ENCODE results near the gene SMIM38. TPM values are rescaled to one million over a fixed set of nuclear protein-coding genes. Genes with fewer than 3 reads are reported as not detected.

Gene SMIM38
- 1.1 TPM for total RNA-seq

DNA sequence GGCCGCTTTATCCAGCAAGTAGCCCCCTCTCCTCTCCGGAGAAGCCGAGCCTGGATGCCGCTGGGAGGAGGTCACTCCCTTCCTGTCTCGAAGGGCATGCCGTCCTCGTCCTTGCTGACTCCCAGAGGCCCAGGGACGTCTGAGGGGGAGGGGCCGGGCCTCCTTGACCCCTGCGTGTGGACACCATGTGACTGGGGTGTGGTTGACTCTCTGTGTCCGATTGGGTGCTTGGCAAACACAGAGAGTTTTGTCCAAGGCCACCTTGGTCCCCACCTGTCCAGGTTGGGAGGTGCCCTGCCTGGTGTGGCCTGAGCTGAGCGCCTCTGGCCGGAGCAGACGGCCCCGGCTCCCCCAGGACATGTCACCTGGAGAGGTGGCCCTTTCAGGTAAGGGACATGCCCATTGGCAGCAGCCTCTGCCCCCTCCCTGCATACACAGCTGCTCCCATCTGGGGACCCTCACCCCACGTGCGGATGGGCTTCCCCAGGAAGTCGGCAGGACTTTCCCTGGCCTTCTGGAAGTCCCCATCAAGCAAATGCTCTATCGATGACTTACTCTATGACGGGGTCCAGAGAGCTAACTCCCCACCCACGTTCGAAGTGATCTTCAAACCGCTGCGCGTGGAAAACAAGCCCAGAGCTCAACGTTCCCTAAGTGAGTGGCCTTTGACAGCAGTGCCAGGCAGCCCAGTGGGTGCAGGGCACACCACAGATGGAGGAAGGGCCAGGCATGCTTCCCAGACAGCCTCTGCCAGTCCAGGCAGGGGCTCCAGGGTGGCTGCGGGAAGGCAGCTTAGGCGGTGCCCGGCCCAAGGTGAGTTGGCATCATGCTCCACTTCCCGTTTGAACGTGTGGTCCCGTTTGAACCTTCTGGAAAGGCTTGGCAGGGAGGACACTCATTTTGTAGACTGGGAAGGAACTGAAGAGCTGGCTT, at the start of gene SMIM38:
SMIM38 (plus strand) TSS at position 634 of the 933 bp plus-strand sequence. CDS start 1,912 bp downstream, outside the sequence.
- no peak for DNase-seq (ENCODE audit: low spot score)

DNA sequence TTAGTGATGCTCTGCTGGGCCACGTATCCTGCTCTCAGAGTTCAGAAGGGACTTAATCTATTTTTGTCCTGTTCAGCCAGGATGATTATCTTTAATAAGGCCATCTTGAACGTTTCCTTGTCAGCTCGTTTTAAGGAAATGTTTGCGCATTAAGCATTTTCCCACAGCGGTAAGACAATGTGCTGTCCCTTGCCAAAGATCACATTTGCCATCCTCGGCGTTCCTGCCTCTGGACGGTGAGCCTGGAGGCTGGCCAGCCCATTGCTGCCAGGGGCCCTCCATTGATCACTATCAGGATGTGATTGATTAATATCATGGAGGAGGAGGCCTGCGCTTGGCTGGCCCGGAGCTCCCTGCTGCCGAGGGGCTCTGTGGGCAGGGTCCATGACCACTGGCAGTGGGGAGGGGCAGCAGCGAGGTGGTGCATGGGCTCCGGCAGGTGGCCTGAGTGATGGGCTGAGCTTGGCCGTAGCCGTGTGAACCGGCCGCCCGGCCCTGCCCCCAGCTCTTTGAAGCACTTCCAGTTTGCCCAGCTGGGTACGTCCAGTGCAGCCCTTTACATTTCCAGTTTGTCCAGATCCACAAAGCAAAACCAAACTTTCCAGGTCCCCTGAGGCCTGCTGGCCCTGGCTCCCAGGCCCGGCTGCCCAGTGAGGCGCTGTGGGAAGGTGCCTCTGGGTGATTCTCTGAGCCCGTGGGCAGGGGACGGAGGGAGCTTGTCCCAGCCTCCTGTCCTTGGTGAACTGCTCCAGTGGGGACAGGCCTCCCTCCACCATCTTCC, 49.5 kb upstream of the SMIM38 start:
- no peak for DNase-seq (ENCODE audit: low spot score)

DNA sequence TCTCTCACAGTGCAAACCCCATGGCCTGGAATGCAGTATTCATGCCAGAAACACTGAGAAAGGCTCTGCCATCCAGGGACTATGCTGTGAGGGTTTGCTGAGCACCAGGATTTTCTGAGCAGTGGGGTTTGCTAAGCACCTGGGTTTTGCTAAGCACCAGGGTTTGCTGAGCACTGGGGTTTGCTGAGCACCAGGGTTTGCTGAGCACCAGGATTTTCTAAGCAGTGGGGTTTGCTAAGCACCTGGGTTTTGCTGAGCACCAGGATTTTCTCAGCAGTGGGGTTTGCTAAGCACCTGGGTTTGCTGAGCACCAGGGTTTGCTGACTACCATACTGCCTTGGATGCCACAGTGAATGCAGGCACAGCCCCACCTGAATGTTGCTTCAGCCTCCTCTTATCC, 48.3 kb upstream of the SMIM38 start:
- no peak for DNase-seq (ENCODE audit: low spot score)

DNA sequence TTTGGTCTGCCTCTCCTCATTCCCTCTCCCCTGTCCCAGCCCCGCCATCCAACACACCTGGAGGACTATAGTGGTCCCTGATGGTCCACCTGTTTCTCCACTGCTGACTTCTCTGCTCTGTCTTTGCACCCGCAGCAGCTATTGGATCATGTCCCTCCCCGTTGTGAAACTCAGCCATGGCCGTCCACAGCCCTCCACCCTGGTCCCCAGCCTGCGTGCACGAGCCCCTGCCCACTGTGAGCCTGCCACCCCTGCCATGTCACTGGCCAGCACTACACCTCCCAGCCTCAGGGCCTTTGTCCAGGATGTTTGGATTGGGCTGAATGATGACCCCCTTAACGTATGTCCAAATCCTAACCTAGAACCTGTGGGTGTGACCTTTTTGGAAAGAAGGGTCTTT, 47.7 kb upstream of the SMIM38 start:
- DNase-seq (ENCODE audit: low spot score), result no peak

DNA sequence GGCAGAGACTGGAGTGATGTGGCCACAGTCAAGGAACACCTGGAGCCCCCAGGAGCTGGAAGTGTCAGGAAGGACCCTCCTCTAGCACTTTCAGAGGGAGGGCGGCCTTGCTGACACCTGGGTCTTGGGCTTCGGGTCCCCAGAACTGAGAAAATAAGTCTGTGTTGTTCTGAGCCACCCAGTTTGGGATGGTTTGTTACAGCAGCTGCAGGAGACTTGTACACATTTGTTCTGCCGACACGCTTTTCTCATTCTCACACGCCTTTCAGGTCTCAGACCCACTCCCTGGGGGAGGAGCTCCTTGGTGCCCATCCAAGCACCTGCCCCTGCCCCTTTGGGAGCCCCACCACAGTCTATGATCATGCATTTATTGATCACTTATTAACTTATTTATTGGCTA, 47.2 kb upstream of the SMIM38 start:
- no peak for DNase-seq (ENCODE audit: low spot score)

DNA sequence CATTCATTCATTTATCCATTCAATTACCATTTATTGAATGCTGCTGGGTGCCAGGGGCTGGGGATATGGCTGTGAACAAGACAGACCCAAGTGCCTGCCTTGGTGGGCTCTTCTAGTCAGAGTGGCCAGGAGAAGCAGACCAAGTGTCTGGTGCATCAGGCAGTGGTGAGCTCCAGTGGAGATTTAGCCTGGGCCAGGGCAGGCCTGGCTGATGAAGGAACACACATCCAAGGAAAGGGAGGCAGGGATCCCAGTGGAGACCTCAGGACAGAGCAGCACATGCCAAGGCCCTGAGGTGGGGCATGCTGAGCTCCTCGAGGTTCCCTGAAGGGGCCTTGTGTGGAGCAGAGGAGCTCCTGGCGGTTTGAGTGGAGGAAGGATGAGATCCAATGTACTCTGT, 46.6 kb upstream of the SMIM38 start:
- DNase-seq (ENCODE audit: low spot score), result no peak

GRCh38 chr11:69110451-69110850, 45.3 kb upstream of the SMIM38 start:
- DNase-seq (ENCODE audit: low spot score), result no peak

GRCh38 chr11:69111624-69112542, 43.9 kb upstream of the SMIM38 start:
- no peak for DNase-seq (ENCODE audit: low spot score)

DNA sequence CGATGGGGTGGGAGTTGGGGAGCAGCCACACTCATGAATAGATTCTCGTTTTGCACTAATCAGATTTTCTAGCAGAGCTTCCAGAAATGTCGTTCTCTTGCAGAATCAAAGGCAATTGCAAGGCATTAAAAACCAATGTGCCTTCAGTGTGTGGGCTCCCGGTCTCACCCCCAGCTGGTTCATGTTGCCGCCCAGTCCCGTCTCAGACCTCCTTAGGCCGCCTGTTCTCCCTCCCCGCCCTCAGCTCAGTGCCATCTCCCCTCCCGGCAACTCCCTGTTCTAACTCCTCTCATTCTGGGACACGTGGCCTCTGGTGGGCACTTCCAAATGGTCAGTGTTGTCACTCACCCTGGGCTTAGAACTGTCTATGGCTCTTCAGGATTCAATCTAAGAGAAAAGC, 42.5 kb upstream of the SMIM38 start:
- DNase-seq (ENCODE audit: low spot score), result no peak

- DNase-seq (ENCODE audit: low spot score), result no peak
Observed at GRCh38 chr11:69113646-69114340, 41.9 kb upstream of the SMIM38 start.

DNA sequence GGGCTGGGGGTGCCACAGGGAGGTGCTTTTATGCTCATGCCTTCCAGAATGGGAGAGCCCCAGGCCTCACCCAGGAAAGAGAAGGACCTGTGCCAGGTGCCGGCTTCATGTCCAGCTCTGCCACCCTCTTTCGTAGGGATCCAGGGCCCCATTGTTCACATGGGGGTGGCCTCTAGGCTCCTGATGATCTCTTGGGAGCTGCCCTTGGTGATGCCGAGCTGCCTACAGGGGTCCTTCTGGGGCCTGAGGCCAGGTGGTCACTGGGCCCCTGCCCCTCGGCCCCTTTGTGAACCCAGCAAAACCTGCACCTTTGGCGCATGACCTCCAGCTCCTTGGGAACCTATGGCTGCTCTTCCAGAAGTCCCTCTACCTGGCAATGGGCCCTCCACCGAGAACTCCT, 41.4 kb upstream of the SMIM38 start:
- no peak for DNase-seq (ENCODE audit: low spot score)

GRCh38 chr11:69114811-69115523, 40.8 kb upstream of the SMIM38 start:
- DNase-seq (ENCODE audit: low spot score), result no peak

- no peak for DNase-seq (ENCODE audit: low spot score)
Observed at GRCh38 chr11:69115586-69116560, 39.9 kb upstream of the SMIM38 start.

DNA sequence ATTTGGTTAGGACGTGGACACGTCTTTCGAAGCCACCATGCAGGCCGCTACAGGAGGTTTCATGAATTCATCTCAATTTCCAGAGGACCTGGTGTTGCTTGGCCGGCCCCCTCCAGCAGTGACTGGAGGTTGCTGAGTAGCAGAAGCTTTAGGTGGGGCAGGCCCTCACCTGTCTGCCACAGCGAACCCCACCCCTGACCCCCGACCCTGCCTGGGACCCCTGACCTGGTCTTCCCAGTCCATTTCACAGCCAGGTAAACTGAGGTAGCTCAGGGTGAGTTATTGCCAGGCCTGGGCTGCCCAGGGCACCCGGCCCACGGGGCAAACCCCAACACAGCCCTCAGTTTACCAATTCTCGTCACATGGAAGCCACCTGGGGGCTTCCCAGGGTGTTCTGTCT, 39.1 kb upstream of the SMIM38 start:
- no peak for DNase-seq (ENCODE audit: low spot score)

DNA sequence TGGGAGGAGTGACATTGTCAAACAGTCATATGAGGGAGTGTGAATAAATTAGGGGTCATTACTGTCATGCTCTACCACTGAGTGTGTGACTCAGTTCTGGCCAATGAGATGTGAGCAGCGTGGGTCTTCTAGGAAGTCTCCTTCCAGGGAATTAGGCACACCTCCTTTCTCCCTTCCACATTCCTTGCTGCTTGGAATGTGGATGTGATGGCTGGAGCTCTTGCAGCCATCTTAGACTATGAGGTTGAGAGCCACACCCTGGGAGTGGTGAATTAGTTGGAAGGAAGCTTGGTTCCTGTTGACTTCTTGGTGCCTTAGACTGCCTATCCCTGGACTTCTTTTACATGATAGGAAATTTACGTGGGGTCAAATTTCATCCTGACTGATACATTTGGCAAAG, 36.5 kb upstream of the SMIM38 start:
- DNase-seq (ENCODE audit: low spot score), result no peak

DNA sequence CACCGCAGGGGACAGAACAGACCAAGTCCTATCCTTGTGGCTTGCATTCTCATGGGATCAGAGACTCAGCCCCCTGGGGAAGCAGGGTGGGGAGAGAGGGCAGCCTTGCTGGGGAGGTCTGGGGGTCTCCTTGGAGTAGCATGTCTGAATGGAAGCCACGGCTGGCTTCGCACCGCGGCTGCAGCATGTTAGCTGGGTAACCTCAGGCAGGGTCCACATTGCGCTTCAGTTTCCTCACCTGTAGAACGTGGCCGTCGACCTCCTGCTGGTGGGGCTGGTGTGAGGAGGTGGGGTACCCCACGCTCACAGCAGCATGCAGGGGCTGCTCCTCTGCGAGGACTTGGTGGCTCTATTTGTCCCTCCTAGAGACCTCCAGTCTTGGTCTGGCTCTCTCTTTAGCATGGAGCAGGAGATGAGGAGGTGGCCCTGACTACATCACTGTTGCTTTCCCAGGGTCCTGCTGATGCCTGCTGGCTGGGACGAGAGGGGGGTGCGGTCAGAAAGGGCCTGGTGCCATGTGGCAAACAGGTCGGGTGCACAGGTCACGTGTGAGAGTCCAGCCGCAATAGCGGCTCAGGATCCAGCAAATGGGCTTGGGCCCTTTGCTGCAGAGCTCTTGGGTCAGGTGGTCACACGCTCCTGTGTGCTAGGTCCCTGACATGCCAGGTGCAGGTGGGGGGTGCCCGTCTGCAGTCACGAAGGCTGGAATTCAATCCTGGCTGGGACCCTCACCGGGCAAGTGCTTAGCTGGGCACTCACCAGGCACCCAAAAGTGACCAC, 35.4 kb upstream of the SMIM38 start:
- no peak for DNase-seq (ENCODE audit: low spot score)

GRCh38 chr11:69121021-69121420, 34.7 kb upstream of the SMIM38 start:
- DNase-seq (ENCODE audit: low spot score), result no peak

DNA sequence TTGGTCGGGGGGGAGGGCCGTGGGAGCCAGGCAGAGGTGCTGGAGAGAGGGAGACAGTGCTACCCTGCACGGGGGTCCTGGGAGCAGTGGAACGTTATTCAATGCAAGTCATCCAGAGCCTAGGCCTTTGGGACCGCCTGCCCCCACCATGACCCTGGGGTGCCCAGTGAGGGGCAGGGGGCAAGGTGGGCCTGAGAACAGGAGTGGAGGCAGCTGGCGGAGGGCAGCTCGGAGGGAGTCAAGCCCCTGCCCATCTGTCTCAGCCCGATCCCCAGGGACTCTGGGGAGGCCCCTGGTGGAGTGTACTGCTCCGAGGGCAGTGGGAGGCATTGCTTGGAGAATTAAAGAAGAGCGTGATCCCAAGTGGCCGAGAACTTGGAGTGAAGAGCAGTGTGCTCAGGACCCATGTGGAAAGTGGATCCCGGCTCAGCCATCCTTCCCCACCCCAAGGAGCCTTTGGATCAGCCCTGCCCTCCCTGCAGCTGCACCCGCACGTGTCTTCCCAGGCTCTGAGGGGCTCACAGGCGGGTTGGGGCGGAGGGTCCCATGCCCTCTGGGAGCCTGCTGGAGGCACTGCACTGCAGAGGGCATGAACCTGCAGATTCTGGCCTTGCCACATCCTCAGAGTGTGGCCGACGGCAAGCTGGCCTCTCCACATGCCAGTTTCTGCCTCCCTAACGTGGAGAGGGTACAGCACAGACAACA, 34.0 kb upstream of the SMIM38 start:
- no peak for DNase-seq (ENCODE audit: low spot score)

All from ureter (tissue), 1 donor.